ENCODE data around the gene PPP4R1.

DNA sequence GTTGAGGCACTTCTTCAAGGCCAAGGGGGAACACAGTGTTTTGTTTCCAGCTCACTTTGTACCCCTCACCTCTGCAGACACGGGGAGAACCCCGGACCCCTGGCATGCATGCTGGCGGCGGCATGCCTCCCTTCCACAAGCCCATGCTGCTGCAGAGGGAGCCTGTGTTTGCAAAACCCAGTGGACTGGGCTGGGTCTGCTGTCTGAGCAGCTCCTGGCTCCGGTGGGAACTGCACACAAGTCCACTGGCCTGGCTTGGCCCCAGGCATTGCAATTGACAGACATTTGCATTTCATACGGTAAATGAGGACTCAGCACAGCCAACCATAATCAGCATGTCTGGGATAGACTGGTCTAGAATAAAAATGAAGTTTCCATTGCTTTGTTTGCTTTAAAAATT is 76.7 kb downstream of the PPP4R1 start:
- TF ChIP-seq, protein P1, sequence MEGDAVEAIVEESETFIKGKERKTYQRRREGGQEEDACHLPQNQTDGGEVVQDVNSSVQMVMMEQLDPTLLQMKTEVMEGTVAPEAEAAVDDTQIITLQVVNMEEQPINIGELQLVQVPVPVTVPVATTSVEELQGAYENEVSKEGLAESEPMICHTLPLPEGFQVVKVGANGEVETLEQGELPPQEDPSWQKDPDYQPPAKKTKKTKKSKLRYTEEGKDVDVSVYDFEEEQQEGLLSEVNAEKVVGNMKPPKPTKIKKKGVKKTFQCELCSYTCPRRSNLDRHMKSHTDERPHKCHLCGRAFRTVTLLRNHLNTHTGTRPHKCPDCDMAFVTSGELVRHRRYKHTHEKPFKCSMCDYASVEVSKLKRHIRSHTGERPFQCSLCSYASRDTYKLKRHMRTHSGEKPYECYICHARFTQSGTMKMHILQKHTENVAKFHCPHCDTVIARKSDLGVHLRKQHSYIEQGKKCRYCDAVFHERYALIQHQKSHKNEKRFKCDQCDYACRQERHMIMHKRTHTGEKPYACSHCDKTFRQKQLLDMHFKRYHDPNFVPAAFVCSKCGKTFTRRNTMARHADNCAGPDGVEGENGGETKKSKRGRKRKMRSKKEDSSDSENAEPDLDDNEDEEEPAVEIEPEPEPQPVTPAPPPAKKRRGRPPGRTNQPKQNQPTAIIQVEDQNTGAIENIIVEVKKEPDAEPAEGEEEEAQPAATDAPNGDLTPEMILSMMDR (IDR thresholded peaks at IDR 0.05; ENCODE audit: poor library complexity, severe bottlenecking): no peak
- TF ChIP-seq POLR2AphosphoS5 (IDR thresholded peaks at IDR 0.05) (no peak), EP300 (conservative IDR thresholded peaks at IDR 0.05; ENCODE audit: poor library complexity, severe bottlenecking) (no peak), EZH2 (IDR thresholded peaks at IDR 0.05; ENCODE audit: borderline replicate concordance, insufficient read depth, low read length, poor library complexity, severe bottlenecking) (no peak), MXI1 (conservative IDR thresholded peaks at IDR 0.05; ENCODE audit: poor library complexity, severe bottlenecking) (no peak)

Data from neural cell (in vitro differentiated cells).